ENCODE data around the gene SETD1B. TPM values are rescaled to one million over a fixed set of nuclear protein-coding genes. Genes with fewer than 3 reads are reported as not detected.
"Not testable (repeated sequence)": the region's sequence is repeated elsewhere in the genome, so short reads cannot be mapped to it uniquely, and the experiment has no call there.

The SETD1B gene
- total RNA-seq, result 1 to 10 TPM; 4.2 to 7.9 (median 6.1) TPM

DNA sequence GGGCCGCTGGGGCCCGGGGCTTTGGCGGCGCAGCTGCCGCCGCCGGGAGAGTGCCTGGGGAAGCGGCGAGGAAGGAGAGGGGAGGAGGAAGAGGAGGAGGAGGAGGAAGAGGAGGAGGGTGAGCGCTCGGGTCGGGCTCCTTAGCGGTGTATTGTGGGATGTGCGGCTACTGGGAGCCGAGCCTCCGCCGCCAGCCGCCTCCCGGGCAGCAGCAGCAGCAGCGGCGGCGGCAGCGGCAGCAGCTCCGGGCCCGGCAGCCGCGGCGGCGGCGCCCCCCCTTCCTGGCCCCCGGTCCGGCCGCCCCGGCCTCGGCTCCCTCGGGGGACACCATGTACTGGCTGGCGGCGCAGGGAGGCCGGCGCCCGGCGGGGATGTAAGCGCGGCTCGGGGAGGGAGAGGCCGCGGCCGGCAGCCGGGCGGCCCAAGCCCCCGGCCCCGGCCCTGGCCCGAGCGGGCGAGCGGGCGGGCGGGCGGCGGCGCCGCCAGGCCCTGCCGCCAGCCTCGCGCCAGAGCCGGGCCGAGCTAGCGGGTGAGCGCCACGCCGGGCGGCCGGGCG, at the start of gene SETD1B:
SETD1B (plus strand) TSS at position 149 of the 556 bp plus-strand sequence. CDS start 729 bp downstream, outside the sequence.
- H3K4me1 ChIP-seq, result peaks cover 0 to 10% of the 10 kb centered on the region in 2 donors
- H3K27ac ChIP-seq, result peak within 1 kb of the TSS; percentile 100
- no peaks in the 10 kb centered on the region for H3K9me3 ChIP-seq
- no peaks in the 10 kb centered on the region for H3K27me3 ChIP-seq
- DNase-seq (ENCODE audit: low spot score in 2 of 2), result no peak
- peak within 1 kb of the TSS; percentile 76 to 95 (median 80) for H3K4me3 ChIP-seq
- TF ChIP-seq POLR2A (IDR thresholded peaks at IDR 0.05), result no peak
- TF ChIP-seq POLR2AphosphoS5 (IDR thresholded peaks at IDR 0.05), result no peak
- TF ChIP-seq, protein P1, sequence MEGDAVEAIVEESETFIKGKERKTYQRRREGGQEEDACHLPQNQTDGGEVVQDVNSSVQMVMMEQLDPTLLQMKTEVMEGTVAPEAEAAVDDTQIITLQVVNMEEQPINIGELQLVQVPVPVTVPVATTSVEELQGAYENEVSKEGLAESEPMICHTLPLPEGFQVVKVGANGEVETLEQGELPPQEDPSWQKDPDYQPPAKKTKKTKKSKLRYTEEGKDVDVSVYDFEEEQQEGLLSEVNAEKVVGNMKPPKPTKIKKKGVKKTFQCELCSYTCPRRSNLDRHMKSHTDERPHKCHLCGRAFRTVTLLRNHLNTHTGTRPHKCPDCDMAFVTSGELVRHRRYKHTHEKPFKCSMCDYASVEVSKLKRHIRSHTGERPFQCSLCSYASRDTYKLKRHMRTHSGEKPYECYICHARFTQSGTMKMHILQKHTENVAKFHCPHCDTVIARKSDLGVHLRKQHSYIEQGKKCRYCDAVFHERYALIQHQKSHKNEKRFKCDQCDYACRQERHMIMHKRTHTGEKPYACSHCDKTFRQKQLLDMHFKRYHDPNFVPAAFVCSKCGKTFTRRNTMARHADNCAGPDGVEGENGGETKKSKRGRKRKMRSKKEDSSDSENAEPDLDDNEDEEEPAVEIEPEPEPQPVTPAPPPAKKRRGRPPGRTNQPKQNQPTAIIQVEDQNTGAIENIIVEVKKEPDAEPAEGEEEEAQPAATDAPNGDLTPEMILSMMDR (IDR thresholded peaks at IDR 0.05), result no peak
- intact Hi-C loops (cut with DNase I; ENCODE audit: low total_unique reads), result no loop called here
- no peaks in the 10 kb centered on the region for H3K36me3 ChIP-seq

DNA sequence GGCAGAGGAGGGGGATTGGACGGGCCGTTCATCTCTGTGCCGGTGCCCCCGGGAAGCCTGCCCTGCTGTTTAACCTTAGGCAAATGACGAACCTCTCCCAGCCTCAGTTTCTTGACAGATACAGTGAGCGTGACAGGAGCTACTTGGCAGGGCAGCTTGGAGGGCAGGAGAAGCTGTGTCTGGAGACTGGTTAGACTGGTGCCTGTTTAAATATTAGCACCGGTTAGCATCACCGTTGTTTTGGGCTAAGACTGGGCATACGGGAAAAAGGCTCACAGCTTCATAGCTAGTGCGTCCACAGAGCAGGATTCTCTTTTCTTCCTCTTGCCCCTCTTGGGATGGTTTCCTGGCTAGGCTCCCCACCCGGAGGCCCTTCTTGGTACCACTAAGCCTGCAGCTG, 49.0 kb upstream of the SETD1B start:
- H3K36me3 ChIP-seq, result no peaks in the 10 kb centered on the region
- TF ChIP-seq POLR2A (IDR thresholded peaks at IDR 0.05) (no peak), POLR2AphosphoS5 (IDR thresholded peaks at IDR 0.05) (no peak)
- TF ChIP-seq, protein P1 (IDR thresholded peaks at IDR 0.05), result no peak
- no peaks in the 10 kb centered on the region for H3K9me3 ChIP-seq
- no peak overlapping the region for H3K4me3 ChIP-seq
- no peaks in the 10 kb centered on the region for H3K4me1 ChIP-seq
- H3K27me3 ChIP-seq, result no peaks in the 10 kb centered on the region
- H3K27ac ChIP-seq, result peak overlapping the region in 1 of 2 donors; percentile 68
- intact Hi-C loops (cut with DNase I; ENCODE audit: low total_unique reads), result loop anchor here (5.0 kb wide), 1 partner anchor 632 kb away; no protein-coding TSS in a partner anchor
- DNase-seq (ENCODE audit: low spot score in 2 of 2), result no peak

DNA sequence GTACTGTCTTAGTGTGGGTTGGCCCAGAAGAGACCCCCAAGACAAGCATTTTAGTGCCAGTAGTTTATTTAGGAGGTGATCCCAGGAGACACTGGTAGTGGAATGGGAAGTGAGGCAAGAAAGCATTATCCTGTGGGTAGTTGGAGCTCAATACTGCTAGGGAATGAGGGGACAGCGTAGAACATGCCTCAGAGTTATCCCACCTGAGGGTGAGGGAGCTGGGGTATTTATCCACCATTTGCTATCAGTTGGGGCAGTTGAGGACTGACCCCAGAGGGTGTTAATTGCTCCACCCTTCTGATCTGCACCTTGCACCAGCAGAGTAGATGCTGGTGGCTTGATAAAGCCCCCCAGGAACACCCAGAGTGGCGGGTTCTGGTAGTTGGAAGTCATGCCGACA, 48.2 kb upstream of the SETD1B start:
- Histone ChIP-seq H3K4me1 (no peaks in the 10 kb centered on the region), H3K4me3 (no peak overlapping the region), H3K27ac (peak overlapping the region in 1 of 2 donors; percentile 68), H3K9me3 (no peaks in the 10 kb centered on the region), H3K36me3 (no peaks in the 10 kb centered on the region), H3K27me3 (no peaks in the 10 kb centered on the region)
- no peak for DNase-seq (ENCODE audit: low spot score in 2 of 2)
- intact Hi-C loops (cut with DNase I; ENCODE audit: low total_unique reads), result loop anchor here (5.0 kb wide), 1 partner anchor 632 kb away; no protein-coding TSS in a partner anchor
- TF ChIP-seq, protein P1 (IDR thresholded peaks at IDR 0.05), result no peak
- TF ChIP-seq POLR2A (IDR thresholded peaks at IDR 0.05) (no peak), POLR2AphosphoS5 (IDR thresholded peaks at IDR 0.05) (no peak)

DNA sequence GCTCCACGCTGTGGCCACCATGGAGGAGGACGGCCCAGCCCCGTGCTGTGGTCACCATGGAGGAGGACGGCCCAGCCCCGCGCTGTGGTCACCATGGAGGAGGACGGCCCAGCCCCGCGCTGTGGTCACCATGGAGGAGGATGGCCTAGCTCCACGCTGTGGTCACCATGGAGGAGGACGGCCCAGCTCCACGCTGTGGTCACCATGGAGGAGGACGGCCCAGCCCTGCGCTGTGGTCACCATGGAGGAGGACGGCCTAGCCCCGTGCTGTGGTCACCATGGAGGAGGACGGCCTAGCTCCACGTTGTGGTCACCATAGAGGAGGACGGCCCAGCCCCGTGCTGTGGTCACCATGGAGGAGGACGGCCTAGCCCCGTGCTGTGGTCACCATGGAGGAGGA, 45.3 kb upstream of the SETD1B start:
- not testable (repeated sequence) for H3K4me1 ChIP-seq
- intact Hi-C loops (cut with DNase I; ENCODE audit: low total_unique reads), result loop anchor here (5.0 kb wide), 1 partner anchor 629 kb away; no protein-coding TSS in a partner anchor

DNA sequence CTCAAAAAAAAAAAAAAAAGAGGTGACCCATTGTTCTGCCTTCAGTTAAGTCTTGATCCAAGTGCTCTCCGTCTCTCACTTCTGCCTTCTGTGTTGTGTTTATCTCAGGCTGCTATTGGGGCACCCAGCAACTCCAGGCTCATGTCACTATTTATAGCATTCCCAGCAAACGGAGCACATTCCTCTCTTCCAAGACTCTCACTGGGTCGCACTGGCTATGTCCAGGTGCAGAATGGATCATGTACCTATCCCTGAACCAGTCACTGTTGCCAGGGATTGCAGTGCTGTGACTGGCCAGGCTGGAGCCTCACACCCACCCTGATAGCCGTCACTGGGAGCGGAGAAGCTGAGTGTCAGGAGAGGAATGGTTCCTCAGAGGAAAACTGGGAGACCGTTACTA, 41.5 kb upstream of the SETD1B start:
- Histone ChIP-seq H3K4me3 (no peak overlapping the region), H3K4me1 (no peaks in the 10 kb centered on the region), H3K36me3 (no peaks in the 10 kb centered on the region), H3K27ac (no peak overlapping the region), H3K9me3 (no peaks in the 10 kb centered on the region), H3K27me3 (no peaks in the 10 kb centered on the region)
- no peak for DNase-seq (ENCODE audit: low spot score in 2 of 2)
- TF ChIP-seq, protein P1 (IDR thresholded peaks at IDR 0.05), result no peak
- no peak for TF ChIP-seq POLR2A (IDR thresholded peaks at IDR 0.05)
- no peak for TF ChIP-seq POLR2AphosphoS5 (IDR thresholded peaks at IDR 0.05)
- intact Hi-C loops (cut with DNase I; ENCODE audit: low total_unique reads), result no loop called here

More for the DNA sequence above, 45.3 kb upstream of the SETD1B start:
- H3K9me3 ChIP-seq; H3K4me3 ChIP-seq; H3K27ac ChIP-seq; DNase-seq (ENCODE audit: low spot score in 2 of 2); H3K36me3 ChIP-seq; H3K27me3 ChIP-seq: not testable (repeated sequence)
